Esophagus squamous epithelium (tissue), 4 donors: ENCODE results near the gene GPC6.

Source experiments
- CTCF ChIP-seq, 6 experiments: fragments of 450-650 bp in 4 of 6; fragments of 200-600 bp in 2 of 6; sonication (generic) in 2 of 6; IDR thresholded peaks; one replicate each; pipeline ENCODE4 v1.5.1; 2016 to 2019; ENCODE audit warnings: antibody characterized with exemption in 6 of 6, mild to moderate bottlenecking in 4 of 6, moderate library complexity in 4 of 6
- POLR2A ChIP-seq, 4 donors: fragments of 450-650 bp; IDR thresholded peaks; one replicate each; pipeline ENCODE4 v1.6.1; 2017; ENCODE audit warnings: antibody characterized with exemption in 4 of 4, mild to moderate bottlenecking in 4 of 4, moderate library complexity in 3 of 4

GRCh38 chr13:94384231-94384905 lies 1157.8 kb downstream of the GPC6 start:
- TF ChIP-seq CTCF (IDR thresholded peaks at IDR 0.05): no peak
- no peak for TF ChIP-seq POLR2A (IDR thresholded peaks at IDR 0.05)
